HEK293 (cell line): Measurements from ENCODE around the gene SYTL3.

Experiments
- CTCF ChIA-PET: fragments of 350-600 bp; formaldehyde crosslinking; extraction: SDS; loops from one replicate; lab custom pipeline; 2021; ENCODE audit warnings: antibody characterized with exemption; lab: Yijun Ruan, JAX
- POLR2A ChIA-PET: fragments of 300-600 bp; formaldehyde crosslinking; extraction: SDS; loops from one replicate; lab custom pipeline; 2020; ENCODE audit warnings: antibody characterized with exemption, inconsistent platforms; lab: Yijun Ruan, JAX
- H3K27ac ChIP-seq: fragments of 200-500 bp; sonication (Bioruptor generic); 2 replicates; pipeline ENCODE4 v1.5.1; 2014; ENCODE audit warnings: low read depth, low read length, control low read depth, inconsistent platforms; ENCODE audit errors: extremely low read depth
- H3K36me3 ChIP-seq, 2 experiments: fragments of 200-500 bp in 1 of 2; sonication (Bioruptor generic) in 1 of 2; 1 replicate in 1 of 2; 2 replicates in 1 of 2; pipeline ENCODE4 v1.5.1; 2014 to 2017; ENCODE audit warnings: inconsistent platforms in 2 of 2, low read length in 2 of 2; ENCODE audit not compliant: control insufficient read depth in 2 of 2, insufficient read depth in 1 of 2
- H3K4me1 ChIP-seq: fragments of 200-500 bp; sonication (Bioruptor generic); 2 replicates; pipeline ENCODE4 v1.5.1; 2014; ENCODE audit warnings: mild to moderate bottlenecking, low read length, inconsistent platforms; ENCODE audit not compliant: control insufficient read depth, insufficient read depth
- H3K4me3 ChIP-seq: 2 replicates; pipeline ENCODE4 v1.5.1; 2011; ENCODE audit warnings: low read depth, mild to moderate bottlenecking, control low read depth, low read length, moderate library complexity
- H3K9me3 ChIP-seq: fragments of 200-500 bp; sonication (Bioruptor generic); 2 replicates; pipeline ENCODE4 v1.5.1; 2014; ENCODE audit warnings: low read depth, low read length, inconsistent platforms; ENCODE audit not compliant: control insufficient read depth, insufficient read depth
- BCL11A ChIP-seq: fragments of 450-650 bp; formaldehyde crosslinking; IDR thresholded peaks from 2 replicates; pipeline ENCODE4 v1.5.1; 2016; ENCODE audit warnings: low read depth, missing biosample characterization, missing genetic modification characterization
- HOXC10 ChIP-seq: sonication (generic); formaldehyde crosslinking; IDR thresholded peaks from 2 replicates; pipeline ENCODE4 v1.8.1; 2023; ENCODE audit warnings: mild to moderate bottlenecking, missing genetic modification reagents
- PRDM2 ChIP-seq: fragments of 450-650 bp; formaldehyde crosslinking; IDR thresholded peaks from 2 replicates; pipeline ENCODE4 v1.5.1; 2016; ENCODE audit warnings: missing biosample characterization, missing genetic modification characterization, borderline replicate concordance
- SALL2 ChIP-seq: fragments of 450-650 bp; formaldehyde crosslinking; IDR thresholded peaks from 2 replicates; pipeline ENCODE4 v1.5.0; 2017; ENCODE audit warnings: missing biosample characterization, mild to moderate bottlenecking, missing genetic modification characterization, borderline replicate concordance
- SP3 ChIP-seq: fragments of 450-650 bp; formaldehyde crosslinking; IDR thresholded peaks from 2 replicates; pipeline ENCODE4 v1.5.1; 2016; ENCODE audit warnings: missing biosample characterization, missing genetic modification characterization
- ZBTB11 ChIP-seq: fragments of 450-650 bp; formaldehyde crosslinking; conservative IDR thresholded peaks from 2 replicates; pipeline ENCODE4 v1.5.1; 2016; ENCODE audit warnings: low read depth, missing biosample characterization, missing genetic modification characterization
- ZNF133 ChIP-seq: fragments of 450-650 bp; formaldehyde crosslinking; IDR thresholded peaks from 2 replicates; pipeline ENCODE4 v1.5.1; 2016; ENCODE audit warnings: missing biosample characterization, missing genetic modification characterization
- ZNF221 ChIP-seq: fragments of 450-650 bp; formaldehyde crosslinking; IDR thresholded peaks from 2 replicates; pipeline ENCODE4 v1.5.1; 2017; ENCODE audit warnings: missing biosample characterization, missing genetic modification characterization, borderline replicate concordance
- ZNF274 ChIP-seq, 2 experiments: fragments of 200-500 bp in 1 of 2; fragments of 450-650 bp in 1 of 2; sonication (Bioruptor generic) in 1 of 2; formaldehyde crosslinking in 1 of 2; IDR thresholded peaks; 2 replicates each; pipeline versions ENCODE4 v1.5.1 to v1.6.1; 2014 to 2016; ENCODE audit warnings: borderline replicate concordance in 1 of 2, inconsistent platforms in 1 of 2, low read length in 1 of 2, missing biosample characterization in 1 of 2, missing genetic modification characterization in 1 of 2
- ZNF280D ChIP-seq: fragments of 450-650 bp; formaldehyde crosslinking; IDR thresholded peaks from 2 replicates; pipeline ENCODE4 v1.5.1; 2016; ENCODE audit warnings: missing biosample characterization, missing genetic modification characterization
- ZNF426 ChIP-seq: fragments of 450-650 bp; formaldehyde crosslinking; IDR thresholded peaks from 2 replicates; pipeline ENCODE4 v1.5.1; 2017; ENCODE audit warnings: missing biosample characterization, missing genetic modification characterization, mild to moderate bottlenecking, inconsistent platforms, moderate library complexity
- ZNF521 ChIP-seq: fragments of 450-650 bp; formaldehyde crosslinking; IDR thresholded peaks from 2 replicates; pipeline ENCODE4 v1.5.1; 2017; ENCODE audit warnings: missing biosample characterization, mild to moderate bottlenecking, missing genetic modification characterization
- ZNF701 ChIP-seq: fragments of 450-650 bp; formaldehyde crosslinking; IDR thresholded peaks from 2 replicates; pipeline ENCODE4 v1.5.1; 2016; ENCODE audit warnings: missing biosample characterization, missing genetic modification characterization
- ZNF785 ChIP-seq: fragments of 450-650 bp; formaldehyde crosslinking; IDR thresholded peaks from 2 replicates; pipeline ENCODE4 v1.5.1; 2016; ENCODE audit warnings: missing biosample characterization, missing genetic modification characterization
- ZNF792 ChIP-seq: fragments of 450-650 bp; formaldehyde crosslinking; IDR thresholded peaks from 2 replicates; pipeline ENCODE4 v1.5.1; 2016; ENCODE audit warnings: missing biosample characterization, missing genetic modification characterization
- TF ChIP-seq, protein P1 (sequence below): fragments of 450-650 bp; formaldehyde crosslinking; IDR thresholded peaks from 2 replicates; pipeline ENCODE4 v1.5.1; 2016; ENCODE audit warnings: missing biosample characterization, missing genetic modification characterization
- TF ChIP-seq, protein P2 (sequence below): fragments of 450-650 bp; formaldehyde crosslinking; IDR thresholded peaks from 2 replicates; pipeline ENCODE4 v1.5.1; 2016; ENCODE audit warnings: missing biosample characterization, missing genetic modification characterization, low read depth
- TF ChIP-seq, protein P3 (sequence below): fragments of 450-650 bp; formaldehyde crosslinking; IDR thresholded peaks from 2 replicates; pipeline ENCODE4 v1.5.1; 2016; ENCODE audit warnings: missing biosample characterization, missing genetic modification characterization

Gene SYTL3

GRCh38 chr6:158786645-158787304 lies 136.9 kb downstream of the SYTL3 start:
- no peak overlapping the region for H3K4me3 ChIP-seq
- TF ChIP-seq ZNF701 (no peak), HOXC10 (CRISPR knock-in tag) (no peak), ZNF221 (no peak), SALL2 (tag by site-specific recombination) (no peak), ZNF280D (tag by site-specific recombination) (no peak)
- TF ChIP-seq, protein P1, sequence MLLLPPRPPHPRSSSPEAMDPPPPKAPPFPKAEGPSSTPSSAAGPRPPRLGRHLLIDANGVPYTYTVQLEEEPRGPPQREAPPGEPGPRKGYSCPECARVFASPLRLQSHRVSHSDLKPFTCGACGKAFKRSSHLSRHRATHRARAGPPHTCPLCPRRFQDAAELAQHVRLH (tag by site-specific recombination) = no peak
- ChIA-PET POLR2A (no interaction called here), CTCF (interaction anchor here (0.7 to 1.6 kb wide), 4 partner anchors 68 to 846 kb away, joined by 3 to 5 read pairs (median 3); no protein-coding TSS in a partner anchor)
- H3K36me3 ChIP-seq = peaks cover 42 to 78% of the 10 kb centered on the region in 2 experiments
- H3K27ac ChIP-seq = no peak overlapping the region
- H3K4me1 ChIP-seq = no peaks in the 10 kb centered on the region
- no peaks in the 10 kb centered on the region for H3K9me3 ChIP-seq

- Histone ChIP-seq H3K36me3 (peaks cover 38 to 71% of the 10 kb centered on the region in 2 experiments), H3K4me3 (no peak overlapping the region), H3K27ac (no peak overlapping the region), H3K9me3 (no peaks in the 10 kb centered on the region), H3K4me1 (no peaks in the 10 kb centered on the region)
- CTCF ChIA-PET = no interaction called here
- POLR2A ChIA-PET = no interaction called here
- no peak for TF ChIP-seq PRDM2
- TF ChIP-seq, protein P2, sequence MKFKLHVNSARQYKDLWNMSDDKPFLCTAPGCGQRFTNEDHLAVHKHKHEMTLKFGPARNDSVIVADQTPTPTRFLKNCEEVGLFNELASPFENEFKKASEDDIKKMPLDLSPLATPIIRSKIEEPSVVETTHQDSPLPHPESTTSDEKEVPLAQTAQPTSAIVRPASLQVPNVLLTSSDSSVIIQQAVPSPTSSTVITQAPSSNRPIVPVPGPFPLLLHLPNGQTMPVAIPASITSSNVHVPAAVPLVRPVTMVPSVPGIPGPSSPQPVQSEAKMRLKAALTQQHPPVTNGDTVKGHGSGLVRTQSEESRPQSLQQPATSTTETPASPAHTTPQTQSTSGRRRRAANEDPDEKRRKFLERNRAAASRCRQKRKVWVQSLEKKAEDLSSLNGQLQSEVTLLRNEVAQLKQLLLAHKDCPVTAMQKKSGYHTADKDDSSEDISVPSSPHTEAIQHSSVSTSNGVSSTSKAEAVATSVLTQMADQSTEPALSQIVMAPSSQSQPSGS = no peak
- TF ChIP-seq BCL11A = no peak
- TF ChIP-seq ZNF785 (tag by site-specific recombination) = no peak
- no peak for TF ChIP-seq SP3 (tag by site-specific recombination)
- TF ChIP-seq, protein P3, sequence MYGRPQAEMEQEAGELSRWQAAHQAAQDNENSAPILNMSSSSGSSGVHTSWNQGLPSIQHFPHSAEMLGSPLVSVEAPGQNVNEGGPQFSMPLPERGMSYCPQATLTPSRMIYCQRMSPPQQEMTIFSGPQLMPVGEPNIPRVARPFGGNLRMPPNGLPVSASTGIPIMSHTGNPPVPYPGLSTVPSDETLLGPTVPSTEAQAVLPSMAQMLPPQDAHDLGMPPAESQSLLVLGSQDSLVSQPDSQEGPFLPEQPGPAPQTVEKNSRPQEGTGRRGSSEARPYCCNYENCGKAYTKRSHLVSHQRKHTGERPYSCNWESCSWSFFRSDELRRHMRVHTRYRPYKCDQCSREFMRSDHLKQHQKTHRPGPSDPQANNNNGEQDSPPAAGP (tag by site-specific recombination) = no peak
- no peak for TF ChIP-seq ZNF133 (tag by site-specific recombination)
- no peak for TF ChIP-seq ZBTB11 (tag by site-specific recombination)
- no peak for TF ChIP-seq ZNF274 (IDR thresholded peaks at IDR 0.05; ENCODE audit: low read length)
- TF ChIP-seq ZNF274 (tag by site-specific recombination; IDR thresholded peaks at IDR 0.05; ENCODE audit: borderline replicate concordance) = no peak
- no peak for TF ChIP-seq ZNF792 (tag by site-specific recombination)
- TF ChIP-seq ZNF521 (tag by site-specific recombination) = no peak
- TF ChIP-seq ZNF426 (tag by site-specific recombination) = no peak
Measured at GRCh38 chr6:158787395-158787794, 137.5 kb downstream of the SYTL3 start.
